AG04449 (cell line): ENCODE data around the gene PRDM16.

Experiments
- CTCF ChIA-PET: fragments of 350-600 bp; formaldehyde crosslinking; extraction: SDS; loops from one replicate; lab custom pipeline; 2021; ENCODE audit warnings: antibody characterized with exemption; lab: Yijun Ruan, JAX
- POLR2A ChIA-PET: fragments of 400-600, 350-600 bp; formaldehyde crosslinking; extraction: SDS; loops from one replicate; lab custom pipeline; 2020; ENCODE audit warnings: antibody characterized with exemption, inconsistent platforms; lab: Yijun Ruan, JAX
- DNase-seq: peaks from one replicate; pipeline ENCODE4 v3.0.0-alpha.2; 2010; ENCODE audit warnings: low read depth, low spot score
- H3K4me3 ChIP-seq: 2 replicates; pipeline ENCODE4 v1.5.1; 2011; ENCODE audit warnings: low read depth, mild to moderate bottlenecking, control low read depth, low read length
- CTCF ChIP-seq: IDR thresholded peaks from one replicate; pipeline ENCODE4 v1.5.1; 2011; ENCODE audit warnings: mild to moderate bottlenecking, moderate library complexity, low read length, control low read depth, inconsistent platforms; ENCODE audit not compliant: insufficient read depth; ENCODE audit errors: missing control alignments

Gene PRDM16

GRCh38 chr1:3474421-3474820 lies 405.4 kb downstream of the PRDM16 start:
- ChIA-PET CTCF (interaction anchor here (0.8 to 4.1 kb wide), 3 partner anchors 16 to 147 kb away, joined by 4 to 92 read pairs (median 25); no protein-coding TSS in a partner anchor), POLR2A (no interaction called here)
- DNase-seq = no peak
- H3K4me3 ChIP-seq = no peak overlapping the region
- TF ChIP-seq CTCF = no peak

GRCh38 chr1:3475839-3476573 lies 407.0 kb downstream of the PRDM16 start:
- H3K4me3 ChIP-seq = no peak overlapping the region
- TF ChIP-seq CTCF = no peak
- ChIA-PET CTCF (interaction anchor here (1.1 kb wide), 1 partner anchor 23 kb away, joined by 3 read pairs; no protein-coding TSS in a partner anchor), POLR2A (no interaction called here)
- no peak for DNase-seq

- no peak overlapping the region for H3K4me3 ChIP-seq
- no peak for TF ChIP-seq CTCF
- CTCF ChIA-PET = no interaction called here
- POLR2A ChIA-PET = no interaction called here
- no peak for DNase-seq
Measured at GRCh38 chr1:3476666-3477065, 407.7 kb downstream of the PRDM16 start.

GRCh38 chr1:3477241-3477995 lies 408.4 kb downstream of the PRDM16 start:
- CTCF ChIA-PET = interaction anchor here (1.2 to 2.3 kb wide), 2 partner anchors 24 to 138 kb away, joined by 4 to 8 read pairs; no protein-coding TSS in a partner anchor
- POLR2A ChIA-PET = no interaction called here
- DNase-seq = no peak
- H3K4me3 ChIP-seq = no peak overlapping the region
- no peak for TF ChIP-seq CTCF

GRCh38 chr1:3478187-3478586 lies 409.2 kb downstream of the PRDM16 start:
- no peak for TF ChIP-seq CTCF
- ChIA-PET POLR2A (no interaction called here), CTCF (interaction anchor here (0.9 to 2.3 kb wide), 6 partner anchors 13 to 246 kb away, joined by 3 to 8 read pairs (median 4); no protein-coding TSS in a partner anchor)
- no peak for DNase-seq
- H3K4me3 ChIP-seq = no peak overlapping the region
